Vagina (tissue), 2 donors: ENCODE data around the gene PNMT. TPM values are rescaled to one million over a fixed set of nuclear protein-coding genes. Genes with fewer than 3 reads are reported as not detected.

Experiments used
- DNase-seq, 2 donors: peaks; one replicate each; pipeline ENCODE4 v3.0.0-alpha.2; 2017; ENCODE audit errors: extremely low spot score in 2 of 2
- H3K27ac ChIP-seq: fragments of 200-600 bp; sonication (generic); one replicate; pipeline ENCODE4 v1.5.1; 2019
- H3K27me3 ChIP-seq: fragments of 200-600 bp; sonication (generic); one replicate; pipeline ENCODE4 v1.5.1; 2019
- H3K36me3 ChIP-seq, 2 donors: fragments of 200-600 bp; sonication (generic); one replicate each; pipeline ENCODE4 v1.5.1; 2017 to 2019
- H3K4me1 ChIP-seq: fragments of 200-600 bp; sonication (generic); one replicate; pipeline ENCODE4 v1.5.1; 2019
- H3K4me3 ChIP-seq, 2 donors: fragments of 200-600 bp; sonication (generic); 1 replicate in 1 of 2; 2 replicates in 1 of 2; pipeline ENCODE4 v1.5.1; 2016 to 2019
- H3K9me3 ChIP-seq: fragments of 200-600 bp; sonication (generic); one replicate; pipeline ENCODE4 v1.5.1; 2019
- POLR2A ChIP-seq, 2 donors: fragments of 450-650 bp; IDR thresholded peaks; one replicate each; pipeline ENCODE4 v1.6.1; 2017; ENCODE audit warnings: antibody characterized with exemption in 2 of 2, mild to moderate bottlenecking in 2 of 2, moderate library complexity in 2 of 2
- POLR2AphosphoS5 ChIP-seq, 2 donors: sonication (generic); formaldehyde crosslinking; IDR thresholded peaks; one replicate each; pipeline ENCODE4 v1.9.0; 2017; ENCODE audit warnings: antibody characterized with exemption in 2 of 2, mild to moderate bottlenecking in 2 of 2, low read depth in 1 of 2; ENCODE audit not compliant: insufficient read depth in 1 of 2
- intact Hi-C: fragments of 100-400 bp; cut with DNase I; formaldehyde crosslinking; loops from one replicate; pipeline ENCODE4 v1.15.1; 2023
- total RNA-seq: library from RNA; depleted of rRNA; stranded (reverse); fragments of >200 nt; gene quantifications from one replicate; pipeline ENCODE4 v1.2.3, GENCODE V29; 2016
- TF ChIP-seq, protein P1 (sequence below), 3 experiments: fragments of 450-650 bp in 2 of 3; fragments of 200-600 bp in 1 of 3; sonication (generic) in 1 of 3; IDR thresholded peaks; one replicate each; pipeline ENCODE4 v1.5.1; 2017 to 2019; ENCODE audit warnings: antibody characterized with exemption in 3 of 3, mild to moderate bottlenecking in 2 of 3, moderate library complexity in 2 of 3

The PNMT gene
- total RNA-seq, 1 donor from 2014 or later: 5.6 TPM

DNA sequence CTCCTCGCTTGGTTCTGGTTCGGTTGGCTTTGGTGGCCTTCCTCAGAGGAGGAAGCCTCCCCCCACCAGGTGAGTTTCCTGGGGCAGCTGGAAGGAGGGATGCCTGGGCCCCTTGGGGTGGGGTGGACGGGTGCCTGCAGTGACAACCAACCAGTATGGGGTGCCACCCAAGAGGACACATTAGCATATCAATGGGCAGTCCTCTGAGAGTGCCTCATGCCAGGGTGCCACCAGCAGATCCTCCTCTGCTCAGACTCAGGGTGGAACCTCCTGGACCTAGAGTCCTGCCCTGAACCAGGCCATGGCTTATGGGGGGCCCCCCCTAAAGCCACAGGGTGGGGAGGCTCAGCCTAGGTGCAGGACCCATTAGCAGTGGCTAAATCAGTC lies 38.8 kb upstream of the PNMT start:
- Histone ChIP-seq H3K36me3 (no peaks in the 10 kb centered on the region), H3K9me3 (no peaks in the 10 kb centered on the region), H3K4me1 (peaks cover 22% of the 10 kb centered on the region), H3K27ac (no peak overlapping the region), H3K4me3 (no peak overlapping the region), H3K27me3 (peaks cover 7% of the 10 kb centered on the region)
- intact Hi-C loops: no loop called here
- no peak for DNase-seq
- TF ChIP-seq POLR2A (IDR thresholded peaks at IDR 0.05) (no peak), POLR2AphosphoS5 (IDR thresholded peaks at IDR 0.05; ENCODE audit: insufficient read depth in 1 of 2, low read depth in 1 of 2) (no peak)
- TF ChIP-seq, protein P1, sequence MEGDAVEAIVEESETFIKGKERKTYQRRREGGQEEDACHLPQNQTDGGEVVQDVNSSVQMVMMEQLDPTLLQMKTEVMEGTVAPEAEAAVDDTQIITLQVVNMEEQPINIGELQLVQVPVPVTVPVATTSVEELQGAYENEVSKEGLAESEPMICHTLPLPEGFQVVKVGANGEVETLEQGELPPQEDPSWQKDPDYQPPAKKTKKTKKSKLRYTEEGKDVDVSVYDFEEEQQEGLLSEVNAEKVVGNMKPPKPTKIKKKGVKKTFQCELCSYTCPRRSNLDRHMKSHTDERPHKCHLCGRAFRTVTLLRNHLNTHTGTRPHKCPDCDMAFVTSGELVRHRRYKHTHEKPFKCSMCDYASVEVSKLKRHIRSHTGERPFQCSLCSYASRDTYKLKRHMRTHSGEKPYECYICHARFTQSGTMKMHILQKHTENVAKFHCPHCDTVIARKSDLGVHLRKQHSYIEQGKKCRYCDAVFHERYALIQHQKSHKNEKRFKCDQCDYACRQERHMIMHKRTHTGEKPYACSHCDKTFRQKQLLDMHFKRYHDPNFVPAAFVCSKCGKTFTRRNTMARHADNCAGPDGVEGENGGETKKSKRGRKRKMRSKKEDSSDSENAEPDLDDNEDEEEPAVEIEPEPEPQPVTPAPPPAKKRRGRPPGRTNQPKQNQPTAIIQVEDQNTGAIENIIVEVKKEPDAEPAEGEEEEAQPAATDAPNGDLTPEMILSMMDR (IDR thresholded peaks at IDR 0.05): no peak

- no peaks in the 10 kb centered on the region for H3K9me3 ChIP-seq
- peaks cover 7% of the 10 kb centered on the region for H3K27me3 ChIP-seq
- TF ChIP-seq POLR2AphosphoS5 (IDR thresholded peaks at IDR 0.05; ENCODE audit: insufficient read depth in 1 of 2, low read depth in 1 of 2) (no peak), POLR2A (IDR thresholded peaks at IDR 0.05) (no peak)
- TF ChIP-seq, protein P1 (IDR thresholded peaks at IDR 0.05): no peak
- H3K27ac ChIP-seq: no peak overlapping the region
- no peak overlapping the region for H3K4me3 ChIP-seq
- intact Hi-C loops: loop anchor here (5.0 kb wide), 1 partner anchor 37 kb away; the partner anchor contains the start of genes PNMT and TCAP
- H3K4me1 ChIP-seq: peaks cover 25% of the 10 kb centered on the region
- no peak for DNase-seq
- no peaks in the 10 kb centered on the region for H3K36me3 ChIP-seq
Measured at GRCh38 chr17:39629898-39630297, 38.4 kb upstream of the PNMT start.

GRCh38 chr17:39631403-39631802 lies 36.9 kb upstream of the PNMT start:
- TF ChIP-seq POLR2AphosphoS5 (IDR thresholded peaks at IDR 0.05; ENCODE audit: insufficient read depth in 1 of 2, low read depth in 1 of 2) (no peak), POLR2A (IDR thresholded peaks at IDR 0.05) (no peak)
- Histone ChIP-seq H3K4me1 (peaks cover 26% of the 10 kb centered on the region), H3K36me3 (no peaks in the 10 kb centered on the region), H3K4me3 (no peak overlapping the region), H3K27me3 (peaks cover 7% of the 10 kb centered on the region), H3K27ac (no peak overlapping the region), H3K9me3 (no peaks in the 10 kb centered on the region)
- no peak for DNase-seq
- intact Hi-C loops: loop anchor here (5.0 kb wide), 1 partner anchor 36 kb away; the partner anchor contains the start of genes PNMT and TCAP

DNA sequence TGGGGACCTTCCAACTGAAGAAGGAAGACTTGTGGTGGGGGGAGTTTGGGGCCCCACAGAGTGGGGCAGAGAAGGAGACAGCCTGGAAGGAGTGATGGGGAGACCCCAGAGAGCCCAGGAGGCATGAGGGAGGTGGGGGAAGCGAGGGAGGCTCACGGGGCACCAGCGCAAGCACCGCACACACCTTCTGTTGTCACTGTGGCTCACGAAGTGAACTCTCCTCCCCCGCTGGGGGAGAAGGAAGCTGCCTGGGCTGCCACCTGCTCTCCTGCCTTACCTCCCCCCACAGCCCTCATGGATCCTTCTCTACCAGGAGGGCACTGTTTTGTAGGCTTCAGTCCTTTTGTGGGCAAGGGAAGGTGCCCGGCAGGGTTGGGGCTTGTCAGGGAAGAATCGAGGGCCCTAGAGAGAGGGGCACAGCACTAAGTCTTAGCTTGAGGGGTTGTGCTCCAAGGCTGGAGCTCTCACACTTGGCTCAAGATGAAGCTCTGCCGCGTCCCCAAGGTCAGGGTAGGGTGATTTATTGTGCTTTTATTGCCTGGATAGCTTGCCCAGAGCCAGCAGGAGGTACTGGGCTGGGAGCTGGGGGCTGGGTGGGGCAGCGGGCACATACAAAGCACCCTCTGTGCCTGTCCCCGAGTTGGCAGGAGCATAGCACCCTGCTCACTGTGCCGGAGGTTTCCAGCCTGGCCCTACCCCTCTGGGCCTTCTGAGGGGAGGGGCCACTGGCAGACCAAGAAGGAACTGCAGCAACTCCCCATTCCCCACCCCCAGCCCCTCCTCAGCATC lies 35.9 kb upstream of the PNMT start:
- H3K36me3 ChIP-seq: no peaks in the 10 kb centered on the region
- no peak for TF ChIP-seq POLR2AphosphoS5 (IDR thresholded peaks at IDR 0.05; ENCODE audit: insufficient read depth in 1 of 2, low read depth in 1 of 2)
- no peak for TF ChIP-seq POLR2A (IDR thresholded peaks at IDR 0.05)
- TF ChIP-seq, protein P1 (IDR thresholded peaks at IDR 0.05): no peak
- no peaks in the 10 kb centered on the region for H3K9me3 ChIP-seq
- intact Hi-C loops: loop anchor here (5.0 kb wide), 1 partner anchor 35 kb away; the partner anchor contains the start of genes PNMT and TCAP
- H3K4me3 ChIP-seq: no peak overlapping the region
- DNase-seq: no peak
- H3K27me3 ChIP-seq: peaks cover 2% of the 10 kb centered on the region
- peaks cover 21% of the 10 kb centered on the region for H3K4me1 ChIP-seq
- H3K27ac ChIP-seq: no peak overlapping the region

DNA sequence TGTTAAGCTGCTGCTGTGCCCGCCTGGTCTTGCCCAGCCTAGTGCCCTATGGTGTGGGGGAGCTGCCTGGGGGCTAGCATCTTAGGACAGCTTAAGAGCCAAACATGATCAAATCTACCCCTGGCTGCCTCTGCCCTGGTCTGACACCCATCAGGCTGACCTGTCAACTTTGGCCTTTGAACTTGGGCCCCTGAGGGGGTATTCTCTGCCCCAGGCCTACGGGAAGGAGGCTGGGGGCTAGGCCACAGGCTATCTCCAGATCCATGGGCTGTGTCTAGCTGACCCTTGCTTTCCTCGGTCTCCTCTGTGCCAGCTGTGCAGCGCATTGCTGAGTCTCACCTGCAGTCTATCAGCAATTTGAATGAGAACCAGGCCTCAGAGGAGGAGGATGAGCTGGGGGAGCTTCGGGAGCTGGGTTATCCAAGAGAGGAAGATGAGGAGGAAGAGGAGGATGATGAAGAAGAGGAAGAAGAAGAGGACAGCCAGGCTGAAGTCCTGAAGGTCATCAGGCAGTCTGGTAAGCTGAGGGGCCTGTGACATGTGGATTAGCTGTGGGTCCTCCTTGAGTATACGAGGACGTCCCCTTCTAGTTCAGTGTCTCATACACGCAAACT lies 34.6 kb upstream of the PNMT start:
- no peak for DNase-seq
- TF ChIP-seq POLR2AphosphoS5 (IDR thresholded peaks at IDR 0.05; ENCODE audit: insufficient read depth in 1 of 2, low read depth in 1 of 2) (no peak), POLR2A (IDR thresholded peaks at IDR 0.05) (no peak)
- TF ChIP-seq, protein P1 (IDR thresholded peaks at IDR 0.05): no peak
- Histone ChIP-seq H3K4me3 (no peak overlapping the region), H3K4me1 (peaks cover 30% of the 10 kb centered on the region), H3K27me3 (no peaks in the 10 kb centered on the region), H3K27ac (no peak overlapping the region), H3K9me3 (no peaks in the 10 kb centered on the region), H3K36me3 (no peaks in the 10 kb centered on the region)
- intact Hi-C loops: loop anchor here (5.0 kb wide), 1 partner anchor 34 kb away; the partner anchor contains the start of genes PNMT and TCAP
